Trophoblast cell (in vitro differentiated cells and primary cell): ENCODE data around the gene TMEM101.

ENCODE experiments used
- DNase-seq, 2 donors: peaks; one replicate each; pipeline ENCODE4 v3.0.0-alpha.2; 2016
- H2AFZ ChIP-seq: 2 replicates; pipeline ENCODE4 v1.6.1; 2013; ENCODE audit warnings: low read length, moderate library complexity, mild to moderate bottlenecking; ENCODE audit not compliant: insufficient read depth, poor library complexity
- H2AK5ac ChIP-seq: 2 replicates; pipeline ENCODE4 v1.6.1; 2013; ENCODE audit warnings: mild to moderate bottlenecking, low read length
- H2BK120ac ChIP-seq: 2 replicates; pipeline ENCODE4 v1.6.1; 2013; ENCODE audit warnings: low read length, mild to moderate bottlenecking, moderate library complexity; ENCODE audit not compliant: insufficient read depth, poor library complexity
- H2BK12ac ChIP-seq: 2 replicates; pipeline ENCODE4 v1.6.1; 2013; ENCODE audit warnings: mild to moderate bottlenecking, low read length, moderate library complexity
- H2BK5ac ChIP-seq: 2 replicates; pipeline ENCODE4 v1.6.1; 2013; ENCODE audit warnings: low read length, low read depth, moderate library complexity, mild to moderate bottlenecking; ENCODE audit not compliant: poor library complexity
- H3K14ac ChIP-seq: 2 replicates; pipeline ENCODE4 v1.6.1; 2013; ENCODE audit warnings: mild to moderate bottlenecking, low read length
- H3K18ac ChIP-seq: 2 replicates; pipeline ENCODE4 v1.6.1; 2013; ENCODE audit warnings: mild to moderate bottlenecking, low read length
- H3K23ac ChIP-seq: 2 replicates; pipeline ENCODE4 v1.6.1; 2013; ENCODE audit warnings: low read length
- H3K27ac ChIP-seq: 2 replicates; pipeline ENCODE4 v1.5.1; 2013; ENCODE audit warnings: low read depth, mild to moderate bottlenecking, inconsistent platforms, low read length, moderate library complexity
- H3K27me3 ChIP-seq: 2 replicates; pipeline ENCODE4 v1.6.1; 2013; ENCODE audit warnings: inconsistent platforms, mild to moderate bottlenecking, low read length, moderate library complexity; ENCODE audit not compliant: insufficient read depth
- H3K36me3 ChIP-seq, 2 experiments: 1 replicate in 1 of 2; 2 replicates in 1 of 2; pipeline ENCODE4 v1.6.1; 2013; ENCODE audit warnings: low read length in 2 of 2, mild to moderate bottlenecking in 2 of 2, moderate library complexity in 1 of 2; ENCODE audit not compliant: insufficient read depth in 2 of 2, control insufficient read depth in 1 of 2
- H3K4ac ChIP-seq: 2 replicates; pipeline ENCODE4 v1.6.1; 2013; ENCODE audit warnings: low read depth, mild to moderate bottlenecking, low read length, moderate library complexity
- H3K4me1 ChIP-seq, 2 experiments: 1 replicate in 1 of 2; 2 replicates in 1 of 2; pipeline ENCODE4 v1.6.1; 2013; ENCODE audit warnings: low read length in 2 of 2, mild to moderate bottlenecking in 2 of 2, moderate library complexity in 1 of 2; ENCODE audit not compliant: insufficient read depth in 2 of 2, control insufficient read depth in 1 of 2
- H3K4me2 ChIP-seq: 2 replicates; pipeline ENCODE4 v1.6.1; 2013; ENCODE audit warnings: inconsistent platforms, mild to moderate bottlenecking, low read length, moderate library complexity
- H3K4me3 ChIP-seq: 2 replicates; pipeline ENCODE4 v1.5.1; 2013; ENCODE audit warnings: mild to moderate bottlenecking, low read depth, low read length, inconsistent platforms
- H3K79me1 ChIP-seq: one replicate; pipeline ENCODE4 v1.6.1; 2013; ENCODE audit warnings: low read length
- H3K79me2 ChIP-seq: 2 replicates; pipeline ENCODE4 v1.6.1; 2013; ENCODE audit warnings: low read length, mild to moderate bottlenecking; ENCODE audit not compliant: control insufficient read depth, insufficient read depth, poor library complexity
- H3K9ac ChIP-seq: 2 replicates; pipeline ENCODE4 v1.6.1; 2013; ENCODE audit warnings: mild to moderate bottlenecking, low read length
- H3K9me3 ChIP-seq: 2 replicates; pipeline ENCODE4 v1.6.1; 2013; ENCODE audit warnings: low read depth, mild to moderate bottlenecking, control low read depth, inconsistent platforms, low read length; ENCODE audit not compliant: insufficient read depth
- H4K12ac ChIP-seq: 2 replicates; pipeline ENCODE4 v1.6.1; 2013; ENCODE audit warnings: low read depth, mild to moderate bottlenecking, low read length, moderate library complexity
- H4K8ac ChIP-seq: 2 replicates; pipeline ENCODE4 v1.6.1; 2013; ENCODE audit warnings: low read depth, mild to moderate bottlenecking, low read length, moderate library complexity
- H4K91ac ChIP-seq: one replicate; pipeline ENCODE4 v1.6.1; 2013; ENCODE audit warnings: low read depth, mild to moderate bottlenecking, low read length, moderate library complexity
- WGBS: extraction: QIAGEN DNeasy Blood & Tissue Kit; methylation state at CpG from one replicate; pipeline ENCODE4 v1.1.7; 2013; ENCODE audit warnings: missing lambda C conversion rate; ENCODE audit not compliant: insufficient read length, insufficient coverage; ENCODE audit errors: extremely low coverage; 5-methylcytosine and 5-hydroxymethylcytosine counted together

Gene TMEM101

GRCh38 chr17:44001461-44001920, 13.3 kb downstream of the TMEM101 start:
- H3K4me2 ChIP-seq = no peak overlapping the region
- no CpG with 5 or more reads among the region's 2 CpGs for WGBS

GRCh38 chr17:44000871-44001460, 13.8 kb downstream of the TMEM101 start:
- Histone ChIP-seq H4K12ac (no peak overlapping the region), H4K8ac (no peak overlapping the region), H3K79me2 (no peaks in the 10 kb centered on the region), H2AFZ (no peak overlapping the region), H4K91ac (no peak overlapping the region), H2BK120ac (no peak overlapping the region), H3K4me1 (peaks cover 12 to 14% of the 10 kb centered on the region in 2 experiments), H2AK5ac (no peak overlapping the region), H3K4ac (no peak overlapping the region), H2BK5ac (no peak overlapping the region), H3K9me3 (peaks cover 7% of the 10 kb centered on the region), H3K36me3 (no peaks in the 10 kb centered on the region), H2BK12ac (no peak overlapping the region), H3K79me1 (no peaks in the 10 kb centered on the region), H3K4me2 (no peak overlapping the region), H3K23ac (no peak overlapping the region), H3K9ac (no peak overlapping the region), H3K14ac (no peak overlapping the region), H3K4me3 (no peak overlapping the region), H3K27me3 (peaks cover 19% of the 10 kb centered on the region), H3K27ac (no peak overlapping the region), H3K18ac (no peak overlapping the region)
- no CpG with 5 or more reads among the region's 6 CpGs for WGBS
- DNase-seq = no peak

More at GRCh38 chr17:44001461-44001920, 13.3 kb downstream of the TMEM101 start:
- no peak for DNase-seq
- Histone ChIP-seq H2BK5ac (no peak overlapping the region), H3K27me3 (peaks cover 24% of the 10 kb centered on the region), H2BK12ac (no peak overlapping the region), H3K4me3 (no peak overlapping the region), H3K4ac (no peak overlapping the region), H3K9ac (no peak overlapping the region), H3K79me1 (no peaks in the 10 kb centered on the region), H3K14ac (no peak overlapping the region), H4K12ac (no peak overlapping the region), H4K91ac (no peak overlapping the region), H3K79me2 (no peaks in the 10 kb centered on the region), H3K9me3 (peaks cover 7% of the 10 kb centered on the region), H3K18ac (no peak overlapping the region), H3K36me3 (no peaks in the 10 kb centered on the region), H2AFZ (no peak overlapping the region), H3K23ac (no peak overlapping the region), H3K27ac (no peak overlapping the region), H2BK120ac (no peak overlapping the region), H2AK5ac (no peak overlapping the region), H4K8ac (no peak overlapping the region), H3K4me1 (peaks cover 17 to 19% of the 10 kb centered on the region in 2 experiments)

- Histone ChIP-seq H3K4me2 (no peak overlapping the region), H3K9me3 (peaks cover 5% of the 10 kb centered on the region), H4K91ac (no peak overlapping the region), H4K12ac (no peak overlapping the region), H3K4me3 (no peak overlapping the region), H3K27ac (no peak overlapping the region), H3K18ac (no peak overlapping the region), H3K4ac (no peak overlapping the region), H4K8ac (no peak overlapping the region), H3K4me1 (peaks cover 5 to 8% of the 10 kb centered on the region in 2 experiments), H2BK5ac (no peak overlapping the region), H3K79me1 (no peaks in the 10 kb centered on the region), H2AFZ (no peak overlapping the region), H3K79me2 (no peaks in the 10 kb centered on the region), H2BK12ac (no peak overlapping the region), H3K27me3 (peaks cover 13% of the 10 kb centered on the region), H3K9ac (no peak overlapping the region), H3K36me3 (no peaks in the 10 kb centered on the region), H3K14ac (no peak overlapping the region), H3K23ac (no peak overlapping the region), H2AK5ac (no peak overlapping the region), H2BK120ac (no peak overlapping the region)
- no CpG with 5 or more reads among the region's 12 CpGs for WGBS
- DNase-seq = no peak
Observed at GRCh38 chr17:44000141-44000860, 14.5 kb downstream of the TMEM101 start.

- Histone ChIP-seq H3K27ac (no peak overlapping the region), H3K79me1 (no peaks in the 10 kb centered on the region), H3K9ac (no peak overlapping the region), H3K9me3 (no peaks in the 10 kb centered on the region), H3K4me1 (peaks cover 2% of the 10 kb centered on the region in 2 experiments), H2BK120ac (no peak overlapping the region), H3K79me2 (no peaks in the 10 kb centered on the region), H2AFZ (no peak overlapping the region), H4K91ac (no peak overlapping the region), H3K4me2 (no peak overlapping the region), H4K12ac (no peak overlapping the region), H3K18ac (no peak overlapping the region), H2BK12ac (no peak overlapping the region), H3K27me3 (no peaks in the 10 kb centered on the region), H2BK5ac (no peak overlapping the region), H3K4me3 (no peak overlapping the region), H4K8ac (no peak overlapping the region), H3K4ac (no peak overlapping the region), H3K14ac (no peak overlapping the region), H3K23ac (no peak overlapping the region), H3K36me3 (no peaks in the 10 kb centered on the region), H2AK5ac (no peak overlapping the region)
- WGBS = no CpG with 5 or more reads among the region's 4 CpGs
- DNase-seq = no peak
Observed at GRCh38 chr17:43999024-43999423, 15.7 kb downstream of the TMEM101 start.
